Keratinocyte (primary cell): Measurements from ENCODE around the gene POR. TPM values are rescaled to one million over a fixed set of nuclear protein-coding genes. Genes with fewer than 3 reads are reported as not detected.
A peak's percentile ranks its signal among the peaks of the same experiment; 100 is the strongest.

ENCODE experiments used
- DNase-seq: peaks from one replicate; pipeline ENCODE4 v3.0.0-alpha.2; 2011; ENCODE audit warnings: low read depth, missing footprints, low spot score
- FAIRE-seq: peaks from 2 replicates; lab custom pipeline; 2011; peaks lifted over from hg19 to GRCh38; lab: Jason Lieb, UNC
- H2AFZ ChIP-seq: 2 replicates; pipeline ENCODE4 v1.6.0; 2012; ENCODE audit warnings: low read length, control low read depth, inconsistent platforms; ENCODE audit not compliant: control insufficient read depth
- H3K27ac ChIP-seq: 2 replicates; pipeline ENCODE4 v1.5.1; 2011; ENCODE audit warnings: low read length; ENCODE audit not compliant: control insufficient read depth, insufficient read depth
- H3K27me3 ChIP-seq: 3 replicates; pipeline ENCODE4 v1.6.0; 2011; ENCODE audit warnings: low read length; ENCODE audit not compliant: control insufficient read depth, insufficient read depth; ENCODE audit errors: extremely low read depth
- H3K36me3 ChIP-seq, 2 experiments: 2 replicates in 1 of 2; 3 replicates in 1 of 2; pipeline ENCODE4 v1.5.1; 2011; ENCODE audit warnings: low read length in 2 of 2, mild to moderate bottlenecking in 1 of 2; ENCODE audit not compliant: control insufficient read depth in 2 of 2, insufficient read depth in 2 of 2; ENCODE audit errors: extremely low read depth in 1 of 2
- H3K4me1 ChIP-seq: 3 replicates; pipeline ENCODE4 v1.5.1; 2011; ENCODE audit warnings: low read length; ENCODE audit not compliant: control insufficient read depth, insufficient read depth; ENCODE audit errors: extremely low read depth
- H3K4me2 ChIP-seq: 3 replicates; pipeline ENCODE4 v1.6.0; 2011; ENCODE audit warnings: low read depth, low read length; ENCODE audit not compliant: control insufficient read depth, insufficient read depth; ENCODE audit errors: extremely low read depth
- H3K4me3 ChIP-seq, 3 experiments: fragments of 200-600 bp in 1 of 3; sonication (generic) in 1 of 3; 2 replicates in 2 of 3; 3 replicates in 1 of 3; pipeline ENCODE4 v1.5.1; 2011 to 2016; ENCODE audit warnings: low read length in 3 of 3, mild to moderate bottlenecking in 3 of 3, control low read depth in 2 of 3, inconsistent platforms in 1 of 3, low read depth in 1 of 3, mixed read lengths in 1 of 3, mixed run types in 1 of 3, moderate library complexity in 1 of 3; ENCODE audit not compliant: control insufficient read depth in 2 of 3, insufficient read depth in 2 of 3; ENCODE audit errors: extremely low read depth in 1 of 3
- H3K79me2 ChIP-seq: 2 replicates; pipeline ENCODE4 v1.6.0; 2012; ENCODE audit warnings: low read length; ENCODE audit not compliant: control insufficient read depth, insufficient read depth
- H3K9ac ChIP-seq: 3 replicates; pipeline ENCODE4 v1.6.0; 2011; ENCODE audit warnings: low read length; ENCODE audit not compliant: control insufficient read depth, insufficient read depth; ENCODE audit errors: extremely low read depth
- H3K9me1 ChIP-seq: 3 replicates; pipeline ENCODE4 v1.6.0; 2011; ENCODE audit warnings: low read length; ENCODE audit not compliant: control insufficient read depth, insufficient read depth; ENCODE audit errors: extremely low read depth
- H3K9me3 ChIP-seq: 2 replicates; pipeline ENCODE4 v1.5.1; 2012; ENCODE audit warnings: low read depth, low read length; ENCODE audit not compliant: control insufficient read depth
- H4K20me1 ChIP-seq: 3 replicates; pipeline ENCODE4 v1.6.0; 2011; ENCODE audit warnings: low read length; ENCODE audit not compliant: control insufficient read depth, insufficient read depth; ENCODE audit errors: extremely low read depth
- EZH2 ChIP-seq: IDR thresholded peaks from one replicate; pipeline ENCODE4 v1.6.1; 2012; ENCODE audit warnings: inconsistent platforms, mild to moderate bottlenecking, low read length, moderate library complexity
- dilution Hi-C: fragments of 300-500 bp; cut with MboI; formaldehyde crosslinking; loops from one replicate; pipeline ENCODE4 v1.7.0; 2020; ENCODE audit warnings: low sequenced_read_pairs; ENCODE audit not compliant: extremely low pct_ligation_motif_present
- polyA plus RNA-seq, 5 experiments: library from polyadenylated mRNA; depleted of rRNA in 3 of 5; stranded (reverse) in 3 of 5; stranded (forward) in 1 of 5; unstranded in 1 of 5; fragments of >200 nt; gene quantifications; 1 replicate in 1 of 5; 2 replicates in 3 of 5; 3 replicates in 1 of 5; pipeline versions ENCODE4 v1.2.1 to v1.2.3, GENCODE V29; 2011 to 2012; ENCODE audit warnings: missing spikeins in 2 of 5, low read depth in 1 of 5, low replicate concordance in 1 of 5
- TF ChIP-seq, protein P1 (sequence below), 3 experiments: IDR thresholded peaks in 1 of 3; conservative IDR thresholded peaks in 1 of 3; optimal IDR thresholded peaks in 1 of 3; 2 replicates in 2 of 3; 3 replicates in 1 of 3; pipeline versions ENCODE3 to v1.5.1; 2011; ENCODE audit warnings: low read length in 3 of 3, mild to moderate bottlenecking in 3 of 3, moderate library complexity in 2 of 3, control low read depth in 1 of 3, inconsistent platforms in 1 of 3; ENCODE audit not compliant: insufficient read depth in 2 of 3; ENCODE audit errors: extremely low read depth in 1 of 3

The POR gene
- polyA plus RNA-seq, 1 donor (not counting 4 experiments of a cell fraction or from before 2014, with no cell fraction given) = 28.6 TPM

DNA sequence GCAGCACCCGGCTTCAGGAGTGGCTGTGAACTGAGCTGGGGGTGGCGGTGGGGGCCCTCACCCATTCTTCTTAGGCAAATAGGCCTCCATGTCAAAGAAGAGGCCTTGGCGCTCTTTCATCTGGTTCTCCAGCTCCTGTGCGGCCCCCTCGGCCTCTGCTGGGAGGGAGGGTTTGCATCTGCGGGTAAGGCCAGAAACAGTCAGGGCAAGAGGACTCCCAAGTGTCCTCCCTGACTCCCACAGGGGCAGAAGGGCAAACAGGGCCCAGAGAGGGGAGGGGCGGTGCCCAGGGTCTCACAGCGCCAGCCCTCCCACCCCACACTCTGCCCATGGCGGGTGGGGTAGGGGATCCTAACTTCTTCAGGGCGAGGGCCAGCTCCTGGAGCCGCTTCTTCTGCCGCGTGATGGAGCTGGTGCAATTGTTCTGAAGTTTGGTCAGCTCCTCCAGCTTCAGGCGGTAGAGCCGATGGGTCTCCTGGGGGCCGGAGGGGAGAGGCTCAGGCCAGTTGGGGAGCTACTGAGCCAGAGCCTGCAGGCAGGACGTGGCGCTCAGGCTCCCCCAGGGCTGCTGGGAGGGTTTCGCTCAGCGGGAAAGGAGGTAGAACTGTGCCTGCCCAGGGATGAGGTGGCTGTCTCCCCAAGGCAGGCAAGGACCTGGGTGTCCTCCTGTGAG, 77.3 kb downstream of the POR start:
- no peak for FAIRE-seq
- Histone ChIP-seq H3K27ac (no peak overlapping the region), H3K36me3 (peaks cover 11 to 12% of the 10 kb centered on the region in 2 experiments), H3K9me1 (no peaks in the 10 kb centered on the region), H3K4me3 (no peak overlapping the region), H3K27me3 (no peaks in the 10 kb centered on the region), H3K4me1 (peaks cover 4% of the 10 kb centered on the region), H3K9me3 (no peaks in the 10 kb centered on the region), H4K20me1 (no peaks in the 10 kb centered on the region), H3K4me2 (no peak overlapping the region), H2AFZ (no peak overlapping the region), H3K79me2 (no peaks in the 10 kb centered on the region), H3K9ac (no peak overlapping the region)
- dilution Hi-C loops = no loop called here
- no peak for DNase-seq
- TF ChIP-seq, protein P1, sequence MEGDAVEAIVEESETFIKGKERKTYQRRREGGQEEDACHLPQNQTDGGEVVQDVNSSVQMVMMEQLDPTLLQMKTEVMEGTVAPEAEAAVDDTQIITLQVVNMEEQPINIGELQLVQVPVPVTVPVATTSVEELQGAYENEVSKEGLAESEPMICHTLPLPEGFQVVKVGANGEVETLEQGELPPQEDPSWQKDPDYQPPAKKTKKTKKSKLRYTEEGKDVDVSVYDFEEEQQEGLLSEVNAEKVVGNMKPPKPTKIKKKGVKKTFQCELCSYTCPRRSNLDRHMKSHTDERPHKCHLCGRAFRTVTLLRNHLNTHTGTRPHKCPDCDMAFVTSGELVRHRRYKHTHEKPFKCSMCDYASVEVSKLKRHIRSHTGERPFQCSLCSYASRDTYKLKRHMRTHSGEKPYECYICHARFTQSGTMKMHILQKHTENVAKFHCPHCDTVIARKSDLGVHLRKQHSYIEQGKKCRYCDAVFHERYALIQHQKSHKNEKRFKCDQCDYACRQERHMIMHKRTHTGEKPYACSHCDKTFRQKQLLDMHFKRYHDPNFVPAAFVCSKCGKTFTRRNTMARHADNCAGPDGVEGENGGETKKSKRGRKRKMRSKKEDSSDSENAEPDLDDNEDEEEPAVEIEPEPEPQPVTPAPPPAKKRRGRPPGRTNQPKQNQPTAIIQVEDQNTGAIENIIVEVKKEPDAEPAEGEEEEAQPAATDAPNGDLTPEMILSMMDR (optimal IDR thresholded peaks at IDR 0.05 in 1 of 3, IDR thresholded peaks at IDR 0.05 in 1 of 3, conservative IDR thresholded peaks at IDR 0.05 in 1 of 3; ENCODE audit: extremely low read depth in 1 of 3, insufficient read depth in 2 of 3, low read length in 3 of 3) = no peak
- TF ChIP-seq EZH2 = no peak

DNA sequence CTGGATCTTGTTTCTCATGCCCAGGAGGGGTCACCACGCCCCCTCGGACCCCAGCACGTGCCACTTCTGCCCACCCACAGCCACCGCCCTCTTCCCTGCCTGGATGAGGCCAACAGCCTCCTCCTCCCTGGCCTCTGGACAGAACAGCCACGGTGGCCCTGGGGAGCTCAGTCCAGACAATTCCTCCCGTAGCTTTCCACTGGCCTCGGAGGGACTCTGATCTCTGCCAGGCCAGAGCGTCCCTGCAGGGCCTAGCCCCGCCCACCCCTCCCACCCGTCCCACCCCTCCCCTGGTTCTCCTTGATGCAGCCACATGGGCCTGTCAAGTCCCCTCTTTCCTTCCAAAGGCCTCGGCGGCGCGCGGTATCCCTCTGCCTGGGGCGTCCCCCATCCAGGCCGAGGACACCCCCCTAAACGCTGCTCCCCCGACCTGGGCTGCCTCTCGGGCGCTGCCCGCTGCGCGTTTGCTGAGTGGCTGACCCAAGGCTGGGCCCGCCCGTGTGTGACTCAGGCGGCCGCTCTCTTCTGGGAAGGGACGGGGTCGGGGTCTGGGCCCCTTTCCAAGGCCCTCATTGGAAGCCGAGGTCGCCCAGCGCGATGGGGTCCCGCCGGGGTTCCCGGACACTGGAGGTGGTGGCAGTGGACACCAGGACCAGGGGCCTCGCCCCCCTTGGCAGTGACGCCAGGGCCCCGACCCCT, 78.9 kb downstream of the POR start:
- TF ChIP-seq, protein P1 (optimal IDR thresholded peaks at IDR 0.05 in 1 of 3, IDR thresholded peaks at IDR 0.05 in 1 of 3, conservative IDR thresholded peaks at IDR 0.05 in 1 of 3; ENCODE audit: extremely low read depth in 1 of 3, insufficient read depth in 2 of 3, low read length in 3 of 3) = no peak
- TF ChIP-seq EZH2 = no peak
- Histone ChIP-seq H3K36me3 (peaks cover 9 to 11% of the 10 kb centered on the region in 2 experiments), H3K9ac (peak overlapping the region; percentile 72), H3K4me1 (peaks cover 4% of the 10 kb centered on the region), H3K4me3 (peak overlapping the region; percentile 76 to 82 (median 78)), H3K27me3 (no peaks in the 10 kb centered on the region), H3K27ac (peak overlapping the region; percentile 31), H2AFZ (peak overlapping the region; percentile 53), H3K9me1 (no peaks in the 10 kb centered on the region), H4K20me1 (no peaks in the 10 kb centered on the region), H3K4me2 (peak overlapping the region; percentile 87), H3K9me3 (no peaks in the 10 kb centered on the region), H3K79me2 (no peaks in the 10 kb centered on the region)
- DNase-seq (no peak), FAIRE-seq (no peak)
- dilution Hi-C loops = no loop called here
